IMR-90 (cell line): ENCODE measurements around the gene GSPT1. TPM values are rescaled to one million over a fixed set of nuclear protein-coding genes. Genes with fewer than 3 reads are reported as not detected.

ENCODE experiments used
- ATAC-seq: fragments of 200-7000 bp; cut with Tn5 transposase; 2 replicates; pipeline ENCODE4 v1.9.1; 2020; ENCODE audit warnings: low read depth, mild to moderate bottlenecking, moderate library complexity
- BruUV-seq: library from RNA; stranded (reverse); fragments of 400-500 nt; replicated peaks from 2 replicates; lab custom pipeline; 2021; lab: Mats Ljungman, UMichigan
- CTCF ChIA-PET: fragments of 300-600 bp; formaldehyde crosslinking; extraction: SDS; loops from one replicate; lab custom pipeline; 2021; ENCODE audit warnings: antibody characterized with exemption; lab: Yijun Ruan, JAX
- POLR2A ChIA-PET: fragments of 300-600 bp; sonication (Branson Sonifier 250); formaldehyde crosslinking; loops from one replicate; lab custom pipeline; 2022; ENCODE audit warnings: antibody characterized with exemption; ENCODE audit not compliant: unreplicated experiment; lab: Charles Lee
- DNase-seq: peaks from one replicate; pipeline ENCODE4 v3.0.0; 2013
- H2AFZ ChIP-seq: replicated peaks from 2 replicates; pipeline ENCODE3; 2013; ENCODE audit warnings: low read length, mild to moderate bottlenecking; ENCODE audit not compliant: poor library complexity
- H2AK5ac ChIP-seq: 2 replicates; pipeline ENCODE4 v1.6.1; 2013; ENCODE audit warnings: low read depth, low read length, inconsistent platforms
- H2AK9ac ChIP-seq: replicated peaks from 2 replicates; pipeline ENCODE3; 2013; ENCODE audit warnings: mild to moderate bottlenecking, low read depth, low read length, moderate library complexity; ENCODE audit not compliant: poor library complexity
- H2BK120ac ChIP-seq: 2 replicates; pipeline ENCODE4 v1.6.1; 2013; ENCODE audit warnings: low read depth, low read length, inconsistent platforms
- H2BK15ac ChIP-seq: 3 replicates; pipeline ENCODE4 v1.6.1; 2013; ENCODE audit warnings: low read depth, low read length, inconsistent platforms
- H2BK20ac ChIP-seq: 2 replicates; pipeline ENCODE4 v1.6.1; 2013; ENCODE audit warnings: low read depth, mild to moderate bottlenecking, inconsistent platforms, low read length, moderate library complexity
- H2BK5ac ChIP-seq: 2 replicates; pipeline ENCODE4 v1.6.1; 2013; ENCODE audit warnings: mild to moderate bottlenecking, low read depth, low read length, inconsistent platforms; ENCODE audit not compliant: poor library complexity, severe bottlenecking
- H3K14ac ChIP-seq: replicated peaks from 2 replicates; pipeline ENCODE4 v1.6.1; 2013; ENCODE audit warnings: low read depth, low read length, inconsistent platforms
- H3K18ac ChIP-seq: 2 replicates; pipeline ENCODE4 v1.6.1; 2013; ENCODE audit warnings: low read depth, low read length, control low read depth
- H3K23ac ChIP-seq: 2 replicates; pipeline ENCODE4 v1.6.1; 2013; ENCODE audit warnings: low read depth, low read length, inconsistent platforms
- H3K27ac ChIP-seq: 2 replicates; pipeline ENCODE4 v1.5.1; 2013; ENCODE audit warnings: mild to moderate bottlenecking, control low read depth, low read length; ENCODE audit not compliant: insufficient read depth
- H3K27me3 ChIP-seq: 2 replicates; pipeline ENCODE4 v1.6.1; 2013; ENCODE audit warnings: low read length; ENCODE audit not compliant: control insufficient read depth, insufficient read depth
- H3K36me3 ChIP-seq: 2 replicates; pipeline ENCODE4 v1.6.1; 2013; ENCODE audit warnings: low read length, mixed read lengths; ENCODE audit not compliant: control insufficient read depth, insufficient read depth
- H3K4ac ChIP-seq: 2 replicates; pipeline ENCODE4 v1.6.1; 2013; ENCODE audit warnings: low read depth, low read length, inconsistent platforms
- H3K4me1 ChIP-seq: 2 replicates; pipeline ENCODE4 v1.6.1; 2013; ENCODE audit warnings: low read length, mixed read lengths; ENCODE audit not compliant: control insufficient read depth, insufficient read depth
- H3K4me2 ChIP-seq: 2 replicates; pipeline ENCODE4 v1.6.1; 2013; ENCODE audit warnings: low read depth, mild to moderate bottlenecking, control low read depth, low read length, moderate library complexity
- H3K4me3 ChIP-seq: 2 replicates; pipeline ENCODE4 v1.5.1; 2013; ENCODE audit warnings: low read depth, mild to moderate bottlenecking, control low read depth, low read length, moderate library complexity; ENCODE audit not compliant: insufficient read depth
- H3K56ac ChIP-seq: 2 replicates; pipeline ENCODE4 v1.6.1; 2013; ENCODE audit warnings: low read length, inconsistent platforms; ENCODE audit not compliant: insufficient read depth; ENCODE audit errors: extremely low read depth
- H3K79me1 ChIP-seq, 2 experiments: 2 replicates each; pipeline ENCODE4 v1.6.1; 2013; ENCODE audit warnings: low read length in 2 of 2, inconsistent platforms in 1 of 2, low read depth in 1 of 2
- H3K9ac ChIP-seq: 2 replicates; pipeline ENCODE4 v1.6.1; 2013; ENCODE audit warnings: low read depth, low read length, control low read depth
- H3K9me1 ChIP-seq: 2 replicates; pipeline ENCODE4 v1.6.1; 2013; ENCODE audit warnings: low read length, inconsistent platforms; ENCODE audit not compliant: insufficient read depth
- H3K9me3 ChIP-seq: 2 replicates; pipeline ENCODE4 v1.6.1; 2013; ENCODE audit warnings: low read length; ENCODE audit not compliant: control insufficient read depth, insufficient read depth
- H4K20me1 ChIP-seq: 2 replicates; pipeline ENCODE4 v1.6.1; 2013; ENCODE audit warnings: low read length, inconsistent platforms; ENCODE audit not compliant: insufficient read depth
- H4K5ac ChIP-seq: 2 replicates; pipeline ENCODE4 v1.6.1; 2013; ENCODE audit warnings: mild to moderate bottlenecking, low read depth, low read length, control low read depth
- H4K8ac ChIP-seq, 2 experiments: 2 replicates each; pipeline ENCODE4 v1.6.1; 2013; ENCODE audit warnings: low read depth in 2 of 2, low read length in 2 of 2, control low read depth in 1 of 2, inconsistent platforms in 1 of 2
- H4K91ac ChIP-seq: 2 replicates; pipeline ENCODE4 v1.6.1; 2013; ENCODE audit warnings: low read depth, low read length, inconsistent platforms; ENCODE audit not compliant: insufficient read depth
- ELK1 ChIP-seq: fragments of 150-350 bp; IDR thresholded peaks from 2 replicates; pipeline ENCODE4 v1.6.1; 2016; ENCODE audit warnings: low read depth, mild to moderate bottlenecking, low read length, moderate library complexity, borderline replicate concordance
- MAFK ChIP-seq: IDR thresholded peaks from 2 replicates; pipeline ENCODE4 v1.6.1; 2012; ENCODE audit warnings: low read depth, low read length, improper control_type of control experiment
- MAZ ChIP-seq: IDR thresholded peaks from 2 replicates; pipeline ENCODE4 v1.6.1; 2012; ENCODE audit warnings: low read depth, mild to moderate bottlenecking, low read length, improper control_type of control experiment, moderate library complexity, borderline replicate concordance
- MXI1 ChIP-seq: IDR thresholded peaks from 2 replicates; pipeline ENCODE4 v1.6.1; 2012; ENCODE audit warnings: low read depth, mild to moderate bottlenecking, low read length, moderate library complexity, borderline replicate concordance
- USF2 ChIP-seq: fragments of 150-350 bp; IDR thresholded peaks from 2 replicates; pipeline ENCODE4 v1.6.1; 2017; ENCODE audit warnings: mild to moderate bottlenecking, antibody characterized with exemption, low read length, low read depth
- WGBS, 2 experiments: methylation state at CpG; one replicate each; pipeline versions ENCODE4 v1.1.5 to v1.1.7; 2013; ENCODE audit warnings: missing lambda C conversion rate in 2 of 2; ENCODE audit not compliant: insufficient read length in 1 of 2; ENCODE audit errors: extremely low coverage in 2 of 2; 5-methylcytosine and 5-hydroxymethylcytosine counted together
- dilution Hi-C: fragments of 300-500 bp; cut with HindIII; formaldehyde crosslinking; loops from one replicate; pipeline ENCODE4 v1.14.3; 2018; ENCODE audit warnings: low sequenced_read_pairs; ENCODE audit not compliant: unreplicated experiment
- in situ Hi-C: fragments of 300-500 bp; cut with MboI; formaldehyde crosslinking; loops from 3 replicates; pipeline ENCODE4 v1.14.3; 2019; ENCODE audit warnings: low sequenced_read_pairs, inconsistent platforms, mixed read lengths
- intact Hi-C: fragments of 100-400 bp; cut with micrococcal nuclease; formaldehyde crosslinking; loops from 2 replicates; pipeline ENCODE4 v1.10.0; 2022
- polyA plus RNA-seq, 3 experiments: library from polyadenylated mRNA; depleted of rRNA; stranded (reverse); fragments of >200 nt; gene quantifications; 2 replicates each; pipeline ENCODE4 v1.2.3, GENCODE V29; 2012; ENCODE audit warnings: low replicate concordance in 1 of 3
- total RNA-seq: library from RNA; depleted of rRNA; stranded (reverse); fragments of >200 nt; gene quantifications from 2 replicates; pipeline ENCODE4 v1.2.3, GENCODE V29; 2012

Gene GSPT1
- total and polyA plus RNA-seq, 2 of the 4 experiments (the other 2 are of a cell fraction): 76.3 to 84.8 TPM

GRCh38 chr16:11890231-11890965 lies 25.4 kb downstream of the GSPT1 start:
- in situ Hi-C loops (no loop called here), intact Hi-C loops (loop anchor here (10.0 kb wide), 1 partner anchor 84 kb away; the partner anchor contains the start of gene SNX29), dilution Hi-C loops (no loop called here)
- Histone ChIP-seq H3K4me3 (no peak overlapping the region), H3K9me1 (0 out of 2 replicates have a peak, but pooled peaks cover 4% of the 10 kb centered on the region), H2AK9ac (no peak overlapping the region), H2AFZ (no peak overlapping the region), H3K18ac (no peak overlapping the region), H3K23ac (no peak overlapping the region), H4K20me1 (peaks cover 10% of the 10 kb centered on the region), H3K9ac (no peak overlapping the region), H4K91ac (no peak overlapping the region), H3K4ac (no peak overlapping the region), H3K79me1 (peaks cover 26 to 38% of the 10 kb centered on the region in 2 experiments), H4K8ac (no peak overlapping the region), H3K56ac (no peak overlapping the region), H3K27me3 (no peaks in the 10 kb centered on the region), H3K36me3 (peaks cover 35% of the 10 kb centered on the region), H3K14ac (no peak overlapping the region), H3K4me2 (no peak overlapping the region), H2BK120ac (no peak overlapping the region), H4K5ac (no peak overlapping the region), H3K4me1 (no peaks in the 10 kb centered on the region), H2AK5ac (no peak overlapping the region), H2BK15ac (no peak overlapping the region), H2BK20ac (no peak overlapping the region), H3K9me3 (no peaks in the 10 kb centered on the region), H3K27ac (no peak overlapping the region), H2BK5ac (no peak overlapping the region)
- CTCF ChIA-PET: no interaction called here
- no TSS peak for BruUV-seq
- POLR2A ChIA-PET: no interaction called here
- TF ChIP-seq ELK1 (no peak), MAFK (0 out of 2 replicates have a peak, but pooled peaks have one; percentile 13), MXI1 (no peak), USF2 (no peak), MAZ (no peak)
- ATAC-seq: no peak
- DNase-seq: no peak
- WGBS, 2 experiments: no CpG with 5 or more reads among the region's 5 CpGs
